ENCODE data around the gene CDR2.

The CDR2 gene

GRCh38 chr16:22325598-22326368 is 48.6 kb downstream of the CDR2 start (continued):
- TF ChIP-seq ZNF280D (tag by site-specific recombination; IDR thresholded peaks at IDR 0.05) (no peak), ZNF639 (tag by site-specific recombination; IDR thresholded peaks at IDR 0.05) (no peak)

GRCh38 chr16:22324787-22325597 is 49.4 kb downstream of the CDR2 start:
- no peak overlapping the region for H3K27ac ChIP-seq (ENCODE audit: extremely low read depth, low read depth, low read length)
- ChIA-PET CTCF (interaction anchor here (1.1 kb wide), 1 partner anchor 33 kb away, joined by 3 read pairs; no protein-coding TSS in a partner anchor), POLR2A (no interaction called here)
- H3K36me3 ChIP-seq (ENCODE audit: control insufficient read depth in 2 of 2, insufficient read depth in 1 of 2, low read length in 2 of 2) = peaks cover 7 to 90% of the 10 kb centered on the region in 2 experiments; a peak in 2 of 3 replicates
- no peaks in the 10 kb centered on the region for H3K4me1 ChIP-seq (ENCODE audit: control insufficient read depth, insufficient read depth, low read length)
- no peaks in the 10 kb centered on the region for H3K9me3 ChIP-seq (ENCODE audit: control insufficient read depth, insufficient read depth, low read depth, low read length)
- TF ChIP-seq ZBTB11 (tag by site-specific recombination; conservative IDR thresholded peaks at IDR 0.05; ENCODE audit: low read depth) = no peak
- no peak for TF ChIP-seq HOXD13 (CRISPR knock-in tag; IDR thresholded peaks at IDR 0.05; ENCODE audit: borderline replicate concordance)
- no peak for TF ChIP-seq ZFHX2 (tag by site-specific recombination; conservative IDR thresholded peaks at IDR 0.05)
- TF ChIP-seq ZBTB8A (tag by site-specific recombination; IDR thresholded peaks at IDR 0.05) = no peak
- no peak for TF ChIP-seq TRIM28 (IDR thresholded peaks at IDR 0.05; ENCODE audit: borderline replicate concordance, low read length)
- no peak for TF ChIP-seq ZNF423 (tag by site-specific recombination; IDR thresholded peaks at IDR 0.05)
- TF ChIP-seq ZNF2 (tag by site-specific recombination; IDR thresholded peaks at IDR 0.05) = no peak
- no peak for TF ChIP-seq ZBTB20 (tag by site-specific recombination; IDR thresholded peaks at IDR 0.05)
- no peak for TF ChIP-seq ZBTB10 (tag by site-specific recombination; IDR thresholded peaks at IDR 0.05)
- TF ChIP-seq ZNF785 (tag by site-specific recombination; IDR thresholded peaks at IDR 0.05) = no peak
- TF ChIP-seq ZSCAN23 (tag by site-specific recombination; IDR thresholded peaks at IDR 0.05) = no peak
- TF ChIP-seq GLI2 (tag by site-specific recombination; IDR thresholded peaks at IDR 0.05; ENCODE audit: borderline replicate concordance, low read depth) = no peak
- TF ChIP-seq ZNF530 (tag by site-specific recombination; IDR thresholded peaks at IDR 0.05; ENCODE audit: low read depth) = no peak
- no peak for TF ChIP-seq ZEB2 (tag by site-specific recombination; IDR thresholded peaks at IDR 0.05)
- no peak for TF ChIP-seq ZNF211 (tag by site-specific recombination; IDR thresholded peaks at IDR 0.05; ENCODE audit: low read depth)
- no peak overlapping the region for H3K4me3 ChIP-seq (ENCODE audit: low read depth, low read length)
